Mesenteric fat pad (tissue), 1 donor: ENCODE results near the gene PLCD3. TPM values are rescaled to one million over a fixed set of nuclear protein-coding genes. Genes with fewer than 3 reads are reported as not detected.

Experiments used
- DNase-seq: peaks from one replicate; pipeline ENCODE4 v3.0.0-alpha.2; 2020; ENCODE audit warnings: low spot score
- total RNA-seq: library from RNA; stranded (reverse); fragmentation: NEBNext Ultra II Directional; extraction: Animal tissue kit (Norgen Biotek cat#: 25700); gene quantifications from one replicate; pipeline ENCODE4 v1.2.1, GENCODE V29; 2021
- donor health status: DM: yes; HTN: yes; CAD: no.

The PLCD3 gene
- total RNA-seq, 1 donor from 2014 or later = 64.2 TPM

DNA sequence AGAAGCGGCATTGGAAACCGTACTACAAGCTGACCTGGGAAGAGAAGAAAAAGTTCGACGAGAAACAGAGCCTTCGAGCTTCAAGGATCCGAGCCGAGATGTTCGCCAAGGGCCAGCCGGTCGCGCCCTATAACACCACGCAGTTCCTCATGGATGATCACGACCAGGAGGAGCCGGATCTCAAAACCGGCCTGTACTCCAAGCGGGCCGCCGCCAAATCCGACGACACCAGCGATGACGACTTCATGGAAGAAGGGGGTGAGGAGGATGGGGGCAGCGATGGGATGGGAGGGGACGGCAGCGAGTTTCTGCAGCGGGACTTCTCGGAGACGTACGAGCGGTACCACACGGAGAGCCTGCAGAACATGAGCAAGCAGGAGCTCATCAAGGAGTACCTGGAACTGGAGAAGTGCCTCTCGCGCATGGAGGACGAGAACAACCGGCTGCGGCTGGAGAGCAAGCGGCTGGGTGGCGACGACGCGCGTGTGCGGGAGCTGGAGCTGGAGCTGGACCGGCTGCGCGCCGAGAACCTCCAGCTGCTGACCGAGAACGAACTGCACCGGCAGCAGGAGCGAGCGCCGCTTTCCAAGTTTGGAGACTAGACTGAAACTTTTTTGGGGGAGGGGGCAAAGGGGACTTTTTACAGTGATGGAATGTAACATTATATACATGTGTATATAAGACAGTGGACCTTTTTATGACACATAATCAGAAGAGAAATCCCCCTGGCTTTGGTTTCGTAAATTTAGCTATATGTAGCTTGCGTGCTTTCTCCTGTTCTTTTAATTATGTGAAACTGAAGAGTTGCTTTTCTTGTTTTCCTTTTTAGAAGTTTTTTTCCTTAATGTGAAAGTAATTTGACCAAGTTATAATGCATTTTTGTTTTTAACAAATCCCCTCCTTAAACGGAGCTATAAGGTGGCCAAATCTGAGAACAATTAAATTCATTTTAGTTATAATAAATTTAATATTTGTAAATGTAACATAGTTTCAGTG is 17.7 kb upstream of the PLCD3 start:
- DNase-seq = no peak

GRCh38 chr17:45149037-45149668 is 16.8 kb upstream of the PLCD3 start:
- DNase-seq = no peak

GRCh38 chr17:45148183-45149036 is 16.1 kb upstream of the PLCD3 start, which contains the start of gene HEXIM1:
TSS of gene HEXIM1 (plus strand) at chr17:45148475. CDS start at chr17:45149191, 716 bp downstream.
- peak; percentile 100 for DNase-seq

- no peak for DNase-seq
Measured at GRCh38 chr17:45147581-45148182, 15.4 kb upstream of the PLCD3 start.

- no peak for DNase-seq
Measured at GRCh38 chr17:45146890-45147580, 14.7 kb upstream of the PLCD3 start.

DNA sequence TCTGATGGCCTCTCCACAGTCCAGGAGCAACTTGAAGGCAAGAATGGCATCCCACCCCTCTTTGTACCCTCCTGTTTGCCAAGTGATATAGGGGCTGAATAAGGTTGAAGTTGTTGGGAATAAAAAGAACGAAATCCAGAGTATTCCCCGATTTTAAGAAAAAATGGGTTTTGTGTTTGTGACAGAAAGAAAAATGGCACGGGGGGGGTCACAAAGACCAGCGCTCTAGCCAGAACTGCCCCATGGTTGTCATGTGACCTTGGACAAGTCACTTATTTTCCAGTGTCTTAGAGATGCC is 14.2 kb upstream of the PLCD3 start:
- DNase-seq = no peak

- DNase-seq = no peak
Measured at GRCh38 chr17:45146166-45146565, 13.9 kb upstream of the PLCD3 start.

DNA sequence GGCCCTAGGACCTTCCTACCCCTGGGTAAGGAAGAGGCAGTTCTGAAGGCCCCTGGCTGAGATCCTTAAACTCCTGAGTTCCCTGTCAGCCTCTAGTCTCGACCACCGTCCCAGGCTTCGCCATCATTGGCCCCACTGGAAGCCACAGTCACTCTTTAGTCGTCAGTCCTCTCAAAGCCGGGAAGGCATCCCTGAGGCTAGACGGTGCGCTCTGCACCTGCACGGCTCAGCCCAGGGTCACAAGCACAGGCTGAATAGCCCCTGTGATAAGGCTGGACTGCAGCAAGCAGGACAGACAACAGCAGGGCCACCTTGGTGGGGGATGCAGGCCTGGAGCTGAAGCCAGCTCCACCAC is 12.7 kb upstream of the PLCD3 start:
- DNase-seq = no peak

- DNase-seq = no peak
Measured at GRCh38 chr17:45144199-45145034, 12.1 kb upstream of the PLCD3 start.

- DNase-seq = no peak
Measured at GRCh38 chr17:45143767-45144198, 11.5 kb upstream of the PLCD3 start.

DNA sequence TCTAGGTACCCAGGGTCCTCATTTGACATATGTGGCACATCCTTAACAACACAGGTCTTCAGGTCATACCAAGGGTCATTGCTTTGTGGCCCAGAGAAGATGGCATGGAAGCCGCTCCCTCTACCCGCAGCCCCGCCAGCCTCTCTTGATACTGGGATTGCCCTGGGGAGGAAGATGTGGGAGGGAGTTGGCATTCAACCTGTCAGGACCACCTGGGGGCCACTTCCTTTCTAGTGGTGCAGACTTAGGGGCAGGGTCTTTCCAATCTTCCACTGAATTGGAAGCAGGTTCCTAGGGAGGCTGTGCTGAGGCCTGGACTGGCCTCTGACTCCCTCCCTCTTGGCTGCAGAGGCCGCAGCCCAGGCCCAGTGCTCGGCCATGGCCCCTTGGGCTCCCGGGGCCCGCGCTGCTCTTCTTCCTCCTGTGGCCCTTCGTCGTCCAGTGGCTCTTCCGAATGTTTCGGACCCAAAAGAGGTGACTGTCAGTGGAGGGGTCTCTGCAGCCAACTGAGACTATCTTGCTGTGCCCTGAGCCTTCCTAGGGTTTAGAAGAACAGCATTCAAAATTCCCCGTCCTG is 10.9 kb upstream of the PLCD3 start:
- no peak for DNase-seq

- no peak for DNase-seq
Measured at GRCh38 chr17:45139533-45139920, 7.2 kb upstream of the PLCD3 start.

DNA sequence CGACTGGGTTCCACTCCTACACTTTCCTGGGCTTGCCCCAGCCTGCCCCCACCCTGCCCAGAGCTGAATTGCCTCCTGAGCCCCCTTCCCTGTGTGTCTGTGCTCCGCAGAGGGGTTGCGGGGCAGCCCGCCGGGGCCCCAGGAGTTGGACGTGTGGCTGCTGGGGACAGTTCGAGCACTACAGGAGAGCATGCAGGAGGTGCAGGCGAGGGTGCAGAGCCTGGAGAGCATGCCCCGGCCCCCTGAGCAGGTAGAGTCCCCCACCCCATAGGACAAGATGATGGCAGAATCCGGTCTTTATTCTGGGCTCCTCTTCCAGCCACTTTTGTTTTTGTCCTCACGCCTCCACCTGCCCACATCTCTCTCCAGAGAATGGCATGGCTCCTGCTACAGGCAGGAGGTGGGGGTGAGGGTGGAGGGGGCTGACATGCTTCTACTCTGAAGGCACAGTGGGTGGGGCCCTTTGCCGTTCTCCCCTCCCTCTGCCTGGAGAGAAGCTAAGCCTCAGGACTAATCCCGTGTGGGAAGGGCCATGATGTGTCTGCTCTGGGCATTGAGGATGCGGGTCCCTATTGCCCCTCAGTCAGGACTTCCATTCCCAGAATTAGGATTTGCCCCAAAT is 6.7 kb upstream of the PLCD3 start:
- DNase-seq = no peak

- DNase-seq = no peak
Measured at GRCh38 chr17:45137561-45138305, 5.4 kb upstream of the PLCD3 start.

DNA sequence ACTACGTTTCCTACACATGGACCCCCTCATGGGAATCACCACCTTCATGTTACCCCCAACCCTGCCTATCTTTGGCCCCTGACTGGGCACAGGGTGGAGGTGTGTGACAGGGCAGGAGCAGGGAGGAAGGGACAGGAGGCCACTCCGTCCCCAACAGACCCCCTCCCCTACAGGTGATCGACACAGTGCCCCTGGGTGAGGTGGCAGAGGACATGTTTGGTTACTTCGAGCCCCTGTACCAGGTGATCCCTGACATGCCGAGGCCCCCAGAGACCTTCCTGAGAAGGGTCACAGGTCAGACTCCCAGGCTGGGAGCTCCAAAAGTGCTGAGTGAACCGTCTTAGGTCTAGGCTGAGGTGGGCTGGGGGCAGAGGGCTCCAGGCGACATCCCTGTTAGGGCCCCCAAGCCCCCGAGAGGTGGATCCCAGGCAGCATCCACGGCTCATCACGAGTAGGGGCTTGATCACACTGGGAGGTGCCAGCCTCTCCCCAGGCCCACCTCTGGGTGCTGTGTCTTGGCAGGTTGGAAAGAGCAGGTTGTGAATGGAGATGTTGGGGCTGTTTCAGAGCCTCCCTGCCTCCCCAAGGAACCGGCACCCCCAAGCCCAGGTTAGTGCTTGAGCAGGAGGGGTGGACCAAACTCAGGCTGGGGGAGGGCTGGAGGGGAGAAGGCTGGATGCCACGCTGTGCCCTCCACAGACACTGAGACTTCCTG is 4.7 kb upstream of the PLCD3 start:
- DNase-seq = no peak

- DNase-seq = no peak
Measured at GRCh38 chr17:45135978-45136791, 3.9 kb upstream of the PLCD3 start.
